GM03348 (cell line): ENCODE data around the gene SLC22A4.

Experiments
- DNase-seq: peaks from one replicate; pipeline ENCODE4 v3.0.0; 2012; ENCODE audit warnings: low spot score

Gene SLC22A4

DNA sequence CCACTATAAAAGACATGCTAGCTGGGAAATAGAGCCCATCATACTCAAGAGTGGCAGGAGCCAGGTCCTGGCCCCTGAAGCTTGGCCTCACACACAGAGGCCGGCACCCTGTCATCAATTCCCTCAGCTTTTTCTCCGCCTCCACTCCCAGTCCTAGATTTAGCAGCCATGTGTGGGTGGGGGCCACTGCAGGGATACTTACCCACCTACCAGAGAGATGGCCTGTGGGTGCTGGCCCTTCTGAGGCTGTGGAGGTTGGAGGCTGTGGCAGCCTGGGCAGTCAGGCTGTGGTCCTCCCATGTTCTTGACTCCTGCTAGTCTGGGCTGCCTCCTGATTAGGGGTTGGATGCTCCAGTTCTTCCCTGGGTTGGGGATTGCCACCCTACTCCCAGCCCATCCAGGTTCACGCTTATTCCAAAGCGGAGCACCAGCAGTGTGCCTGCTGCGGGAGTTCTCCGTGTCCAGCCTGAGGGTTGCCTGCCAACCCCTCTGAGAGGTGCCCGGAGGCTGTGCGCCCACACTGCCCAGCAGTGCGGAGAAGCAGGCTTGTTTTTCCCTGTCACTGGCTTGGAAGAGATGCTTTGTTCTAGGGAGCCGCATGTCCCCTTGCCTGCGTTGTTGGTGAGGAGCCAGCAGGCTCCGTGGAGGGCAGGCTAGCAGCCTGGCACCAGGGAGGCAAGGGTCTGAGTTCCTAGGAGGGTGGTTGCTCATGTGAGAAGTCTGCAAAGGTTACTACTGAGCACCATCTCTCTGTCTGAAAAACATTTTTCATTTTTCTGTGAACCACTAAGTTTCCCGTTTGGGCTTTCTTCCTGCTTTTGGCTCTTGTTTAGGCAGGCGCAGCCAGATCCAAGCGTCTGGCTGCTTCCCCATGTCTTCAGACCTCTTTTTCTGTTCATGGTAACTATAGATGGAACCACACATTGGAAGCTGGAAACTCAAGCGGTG lies 82.8 kb downstream of the SLC22A4 start:
- DNase-seq = no peak

DNA sequence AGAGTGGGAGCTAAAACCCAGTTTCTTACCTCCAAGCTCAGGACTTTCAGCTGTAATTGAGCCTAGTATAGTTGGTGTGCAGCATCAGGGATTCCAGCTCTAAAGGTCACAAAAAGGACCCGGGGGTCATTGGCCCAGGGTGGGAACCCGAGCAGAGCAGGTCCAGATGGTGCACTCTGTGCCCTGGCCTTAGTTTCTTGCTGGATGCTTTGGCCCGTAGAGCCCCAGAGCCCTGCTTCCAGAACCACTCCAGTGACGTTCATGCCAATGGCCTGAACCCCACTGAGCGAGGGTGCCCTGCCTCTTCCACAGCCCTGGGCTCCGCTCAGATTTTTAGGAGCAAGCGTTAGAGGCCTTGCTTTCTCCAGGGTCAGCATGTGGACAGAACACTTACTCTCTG lies 83.5 kb downstream of the SLC22A4 start:
- DNase-seq = no peak

DNA sequence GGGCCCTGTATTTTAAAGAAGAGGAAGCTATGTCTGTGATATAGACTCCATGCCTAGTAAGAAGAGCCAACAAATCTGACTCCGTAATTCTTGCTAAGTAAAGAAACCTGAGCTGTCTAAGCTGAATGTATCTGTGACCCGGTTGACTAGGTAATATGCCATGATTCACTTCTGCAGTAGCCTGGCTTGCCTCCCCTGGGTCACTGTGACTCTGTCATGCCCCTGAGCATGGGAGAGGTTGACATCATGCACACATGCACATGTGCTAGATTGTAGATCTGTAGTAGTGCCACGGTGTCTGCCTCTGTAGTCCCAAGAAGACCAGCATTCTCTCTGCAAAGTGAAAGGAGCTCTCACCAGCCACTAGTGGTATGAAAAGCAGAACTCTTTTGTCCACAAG lies 84.4 kb downstream of the SLC22A4 start:
- DNase-seq = no peak

DNA sequence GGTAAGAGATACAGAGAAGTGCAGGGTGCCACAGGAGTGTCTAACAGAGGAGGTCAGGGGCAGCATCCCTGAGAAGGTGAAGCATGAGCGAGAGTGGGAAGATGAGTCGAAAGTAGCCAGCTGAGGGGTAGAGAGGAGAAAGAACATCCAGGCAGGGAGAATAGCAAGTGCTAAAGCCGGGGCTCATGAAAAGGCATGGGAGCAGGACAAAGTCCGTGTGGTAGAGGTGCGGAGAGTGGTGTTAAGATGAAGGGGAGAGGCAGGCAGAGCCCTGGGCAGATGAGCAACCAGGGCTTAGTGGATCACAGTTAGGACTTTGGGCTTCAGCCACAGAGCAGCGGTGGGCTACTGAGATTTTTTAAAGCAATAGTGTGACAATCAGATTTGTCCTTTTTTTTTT lies 85.9 kb downstream of the SLC22A4 start:
- DNase-seq = no peak

DNA sequence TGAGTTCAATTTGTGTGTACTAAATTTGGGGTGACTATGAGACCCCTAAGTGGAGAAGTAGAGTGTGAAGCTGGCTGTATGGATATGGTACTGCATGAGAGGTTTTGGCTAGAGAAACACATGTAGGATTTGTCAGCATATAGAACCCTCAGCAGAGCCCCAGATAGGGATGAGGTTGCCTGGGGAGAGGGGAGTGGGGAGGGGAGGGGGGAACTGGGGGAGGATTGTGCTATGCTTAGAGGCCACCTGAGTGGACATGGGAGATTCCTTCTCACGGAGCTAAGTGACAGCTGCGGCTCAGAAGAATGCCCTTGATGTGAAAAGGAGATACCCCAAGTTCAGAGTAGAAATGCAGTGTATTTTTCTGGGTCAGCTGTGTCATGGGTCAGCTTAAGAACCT lies 86.5 kb downstream of the SLC22A4 start:
- no peak for DNase-seq

DNA sequence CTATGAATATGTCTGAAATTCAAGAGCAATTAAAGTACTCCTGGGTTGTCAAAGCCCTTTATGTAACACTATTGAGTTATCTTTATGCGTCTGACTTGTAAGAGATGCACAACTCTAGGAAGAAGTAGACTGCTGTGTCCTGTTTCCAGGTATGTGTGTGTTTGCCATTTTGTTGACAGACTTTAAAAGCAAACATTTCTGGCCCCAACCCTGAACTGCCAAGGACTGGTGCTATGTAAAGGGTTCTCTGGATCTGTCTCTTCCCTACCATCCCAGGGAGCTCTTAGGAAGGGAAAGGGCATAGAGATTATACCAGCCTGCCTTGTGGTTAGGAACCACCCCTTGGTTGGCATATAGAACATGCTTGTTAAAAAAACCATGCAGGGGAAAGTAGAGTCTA lies 87.4 kb downstream of the SLC22A4 start:
- DNase-seq = no peak

DNA sequence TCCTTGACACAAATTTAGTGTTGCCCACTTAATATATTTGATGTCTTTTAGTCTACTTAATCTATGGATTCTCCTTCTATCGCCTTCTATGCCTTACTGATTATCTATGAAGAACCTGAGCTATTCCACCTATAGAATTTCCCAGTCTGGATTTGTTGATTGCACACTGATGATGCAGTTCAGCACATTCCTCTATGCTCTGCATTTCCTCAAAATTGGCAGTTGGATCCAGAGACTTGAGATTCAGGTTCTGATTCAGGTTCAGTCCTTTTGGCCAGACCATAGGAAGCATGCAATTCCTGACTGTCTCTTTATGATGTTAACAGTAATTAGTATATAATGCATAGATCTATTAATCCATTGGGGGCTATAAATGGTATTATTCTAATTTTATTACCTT lies 89.1 kb downstream of the SLC22A4 start:
- DNase-seq = no peak

DNA sequence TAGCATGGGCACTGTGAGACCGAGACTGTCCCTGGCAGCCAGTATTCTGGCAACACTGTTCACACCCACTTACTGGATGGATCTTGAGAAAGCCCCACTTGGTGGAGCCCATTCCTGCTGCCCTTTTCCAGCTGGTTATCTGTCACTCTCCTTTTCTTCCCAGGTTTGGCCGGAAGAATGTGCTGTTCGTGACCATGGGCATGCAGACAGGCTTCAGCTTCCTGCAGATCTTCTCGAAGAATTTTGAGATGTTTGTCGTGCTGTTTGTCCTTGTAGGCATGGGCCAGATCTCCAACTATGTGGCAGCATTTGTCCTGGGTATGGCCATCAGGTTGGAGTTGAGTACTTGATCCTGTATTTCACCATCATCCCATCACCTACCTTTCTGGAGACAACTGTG lies 89.8 kb downstream of the SLC22A4 start:
- no peak for DNase-seq

DNA sequence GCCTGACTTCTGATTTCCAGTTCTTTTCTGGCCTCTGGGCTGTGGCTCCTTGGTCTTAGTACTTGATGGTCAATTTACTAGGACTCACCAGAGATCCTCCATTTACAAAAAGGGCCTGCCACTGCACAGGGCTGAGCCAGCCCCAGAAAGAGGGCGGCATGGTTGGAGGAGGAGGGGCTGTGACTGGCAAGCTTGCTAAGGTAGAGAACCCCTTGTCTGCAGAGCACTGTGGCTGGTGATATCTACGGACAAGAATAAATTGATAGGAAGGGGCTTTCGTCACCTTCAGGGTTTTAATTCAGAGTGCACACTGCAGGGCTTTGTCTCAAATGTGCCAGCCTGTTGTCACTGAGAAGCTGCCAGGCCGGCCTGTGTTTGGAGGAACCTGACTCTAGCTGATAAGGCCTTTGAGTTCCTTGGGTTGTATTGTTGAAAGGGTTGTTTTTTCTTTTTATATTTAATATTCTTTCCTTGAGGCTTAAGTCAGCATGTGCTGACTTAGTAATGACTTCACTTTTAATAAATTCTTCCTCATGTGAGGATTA lies 90.4 kb downstream of the SLC22A4 start:
- no peak for DNase-seq

DNA sequence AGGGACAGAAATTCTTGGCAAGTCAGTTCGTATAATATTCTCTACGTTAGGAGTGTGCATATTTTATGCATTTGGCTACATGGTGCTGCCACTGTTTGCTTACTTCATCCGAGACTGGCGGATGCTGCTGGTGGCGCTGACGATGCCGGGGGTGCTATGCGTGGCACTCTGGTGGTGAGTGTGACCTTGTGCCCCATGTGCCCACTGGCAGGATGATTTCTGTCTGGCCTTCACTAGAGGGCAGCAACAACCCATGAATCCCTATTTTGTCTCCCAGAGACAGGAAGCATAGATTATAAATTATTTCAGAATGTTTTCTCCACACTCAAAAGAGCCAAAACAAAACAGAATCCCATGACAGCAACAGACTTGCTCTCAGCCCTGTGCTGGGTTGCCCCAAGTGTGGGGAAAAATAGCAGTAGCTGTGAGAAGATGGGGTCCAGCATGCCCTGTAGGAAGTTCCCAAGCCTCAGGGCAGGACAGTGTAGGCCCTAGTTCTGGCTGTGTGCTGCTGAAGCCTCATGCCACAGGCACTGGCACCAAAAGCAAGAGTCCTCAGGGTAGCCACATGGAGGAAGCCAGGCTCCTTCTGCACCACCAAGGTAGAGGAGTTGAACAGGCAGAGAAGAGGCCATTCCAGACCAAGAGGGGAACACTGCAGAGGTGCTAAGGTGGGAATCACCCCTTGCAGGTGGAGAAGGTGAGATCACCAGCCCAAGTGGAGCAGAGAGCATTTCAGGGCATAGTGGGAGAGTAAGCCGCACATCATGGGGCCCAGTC lies 91.3 kb downstream of the SLC22A4 start:
- peak; percentile 84 for DNase-seq

DNA sequence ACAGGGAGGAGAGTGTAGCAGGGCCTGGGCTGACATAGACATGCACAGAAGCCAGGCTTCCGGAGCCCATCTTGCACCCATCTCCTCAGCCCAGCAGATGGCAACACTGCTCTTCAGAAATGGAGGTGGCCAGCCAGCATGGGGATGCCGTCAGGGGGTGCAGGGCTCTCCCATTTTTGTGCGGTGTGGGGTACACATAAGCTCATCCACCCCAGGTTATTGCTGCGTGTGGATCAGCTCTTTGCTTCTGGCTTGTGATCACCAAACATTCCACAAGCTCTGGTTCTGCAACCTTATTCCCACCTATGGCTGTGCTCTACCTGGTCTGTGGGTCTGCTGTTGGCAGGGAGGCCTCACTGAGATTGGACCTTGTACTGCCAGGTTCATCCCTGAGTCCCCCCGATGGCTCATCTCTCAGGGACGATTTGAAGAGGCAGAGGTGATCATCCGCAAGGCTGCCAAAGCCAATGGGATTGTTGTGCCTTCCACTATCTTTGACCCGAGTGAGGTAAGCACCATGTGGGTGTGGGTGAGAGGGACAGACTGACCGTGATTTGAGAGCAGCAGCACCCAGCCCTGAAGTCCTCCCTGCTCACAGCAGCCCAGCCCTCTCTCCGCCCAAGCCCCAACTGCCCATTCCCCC lies 92.6 kb downstream of the SLC22A4 start:
- peak; percentile 88 for DNase-seq

DNA sequence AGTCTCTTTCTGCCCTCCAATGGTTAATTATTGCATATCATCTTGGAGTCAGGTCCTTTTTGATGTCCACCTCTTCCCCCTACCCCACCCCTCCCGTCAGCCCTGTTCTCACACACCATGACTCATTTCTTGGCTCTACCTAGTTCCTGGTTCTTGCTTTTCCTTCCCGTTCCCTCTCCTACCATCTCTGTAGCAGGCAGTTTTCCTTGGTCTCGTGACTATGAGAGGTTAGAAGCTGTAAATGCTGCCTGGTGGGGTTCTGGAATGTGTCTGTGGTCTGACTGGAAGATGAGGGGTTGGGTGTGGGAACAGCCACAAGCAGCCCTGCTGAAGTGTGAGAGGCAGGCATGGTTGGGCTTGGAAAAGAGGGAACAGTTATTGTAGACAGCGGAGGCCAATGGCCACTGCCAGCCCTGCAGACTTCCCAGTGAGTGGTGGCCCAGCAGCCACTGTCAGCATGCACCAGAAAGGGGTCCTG lies 93.5 kb downstream of the SLC22A4 start:
- DNase-seq = peak; percentile 91

DNA sequence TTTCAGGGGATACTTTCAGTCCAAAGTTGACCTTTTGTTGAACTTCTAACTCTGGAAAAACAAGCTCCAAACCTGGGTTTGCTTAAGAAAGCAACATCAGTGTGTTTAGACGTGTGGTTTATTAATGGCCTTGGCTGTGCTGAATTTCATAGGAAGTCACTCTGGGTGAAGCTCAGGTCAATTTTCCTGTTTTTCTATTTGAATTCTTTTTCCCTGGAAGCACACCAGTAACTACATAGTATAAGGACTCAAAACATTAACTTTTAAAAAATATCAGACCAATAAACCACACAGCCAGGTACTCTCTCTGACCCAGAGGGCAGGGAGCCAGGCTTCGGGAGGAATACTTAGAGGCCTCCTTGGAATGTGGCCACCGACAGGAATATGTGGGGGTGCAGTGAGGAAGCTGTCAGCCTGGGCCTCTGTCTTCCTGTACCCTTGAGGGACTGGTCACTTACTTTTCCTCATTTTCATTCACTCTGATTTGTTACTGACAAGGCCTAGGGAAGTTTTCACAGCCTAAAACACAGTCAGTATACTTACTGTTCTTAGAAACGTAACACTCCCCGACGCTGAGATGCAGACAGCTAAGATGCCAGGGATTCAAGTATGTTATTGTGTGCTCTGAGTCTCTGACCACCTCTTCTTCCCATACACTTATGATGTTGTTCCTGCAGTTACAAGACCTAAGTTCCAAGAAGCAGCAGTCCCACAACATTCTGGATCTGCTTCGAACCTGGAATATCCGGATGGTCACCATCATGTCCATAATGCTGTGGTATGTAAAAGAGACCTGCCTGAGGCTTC lies 94.3 kb downstream of the SLC22A4 start:
- no peak for DNase-seq

DNA sequence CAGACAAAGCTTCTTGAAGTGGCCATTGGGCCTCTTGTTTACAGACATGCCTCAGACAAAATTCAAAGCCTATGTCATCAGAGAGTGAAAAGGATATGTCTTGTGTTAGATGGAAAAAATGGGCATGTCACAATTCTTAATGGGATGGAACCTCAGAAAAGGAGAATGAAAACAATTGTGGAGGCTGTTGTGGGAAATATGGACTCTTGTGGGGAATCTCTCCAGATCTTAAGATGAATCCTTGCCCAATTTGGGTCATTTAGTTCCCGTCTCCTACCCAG lies 94.8 kb downstream of the SLC22A4 start:
- no peak for DNase-seq

DNA sequence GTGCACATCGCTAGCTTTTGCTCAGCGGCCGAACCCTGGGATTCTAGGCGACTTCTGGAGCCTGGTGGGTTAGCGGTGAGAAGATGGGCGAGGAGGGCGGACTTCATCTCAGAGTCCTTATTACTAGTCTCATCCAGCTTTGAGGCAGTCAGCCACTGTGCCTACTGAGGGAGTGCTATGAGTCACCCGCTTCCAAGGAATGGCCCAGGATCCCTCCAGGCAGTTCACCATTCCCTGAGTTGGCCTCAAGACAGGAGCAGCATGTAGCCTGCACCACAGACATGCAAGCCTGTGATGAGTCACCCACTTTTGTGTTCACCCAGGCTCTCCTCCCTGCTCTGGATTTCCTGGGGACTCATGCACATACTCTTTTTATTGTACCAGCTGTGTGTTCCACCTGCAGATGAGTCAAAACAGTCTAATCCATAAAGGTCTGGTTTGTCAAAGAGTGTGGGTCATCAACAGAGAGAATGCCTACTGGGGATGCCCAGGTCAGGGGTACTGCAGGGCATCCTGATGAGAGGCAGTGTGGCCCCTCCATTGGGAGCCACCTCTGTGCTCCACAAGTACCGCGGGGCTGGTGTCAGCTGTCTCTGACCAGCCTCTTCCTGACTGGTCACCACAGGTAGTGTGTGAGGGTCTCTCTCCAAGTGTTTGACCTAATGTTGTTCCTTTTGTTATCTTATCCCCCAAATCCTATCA lies 95.5 kb downstream of the SLC22A4 start:
- DNase-seq = peak; percentile 95

DNA sequence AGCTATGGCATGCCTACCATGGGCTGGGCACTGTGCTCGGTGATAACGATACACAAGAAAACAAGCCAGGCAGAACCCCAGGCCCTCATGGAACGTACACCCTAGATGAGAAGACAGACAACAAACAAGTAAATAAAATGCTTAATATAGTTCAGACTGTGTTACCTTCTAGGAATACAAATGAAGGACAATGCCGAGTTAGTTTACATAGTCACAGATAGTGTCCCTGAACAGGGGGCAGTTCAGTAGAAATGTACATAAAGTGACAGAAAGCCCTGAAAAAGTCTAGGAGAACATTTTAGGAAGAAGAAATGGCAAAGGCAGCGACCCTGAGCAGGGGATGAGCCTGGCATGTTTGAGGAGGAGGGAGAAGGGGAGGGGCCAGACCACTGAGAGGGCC lies 97.1 kb downstream of the SLC22A4 start:
- DNase-seq = no peak

DNA sequence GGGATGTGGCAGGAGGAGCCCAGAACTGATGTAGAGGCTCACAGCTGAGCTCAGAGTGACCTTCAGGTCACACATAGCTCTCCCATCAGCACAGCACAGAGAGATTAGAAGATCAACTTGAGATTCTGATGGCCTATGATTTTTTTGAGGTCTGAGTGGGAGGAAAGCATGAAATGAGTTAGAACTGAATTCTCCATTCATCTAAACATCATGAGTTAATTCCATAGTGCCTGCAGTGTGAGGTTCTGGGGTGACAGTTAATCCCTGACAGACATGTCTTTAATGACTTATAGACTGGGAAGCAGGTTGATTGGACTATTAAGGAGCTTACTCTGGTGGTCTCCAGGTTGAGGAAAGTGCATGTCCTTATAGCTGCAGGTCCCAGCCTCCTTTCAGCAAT lies 97.7 kb downstream of the SLC22A4 start:
- no peak for DNase-seq

DNA sequence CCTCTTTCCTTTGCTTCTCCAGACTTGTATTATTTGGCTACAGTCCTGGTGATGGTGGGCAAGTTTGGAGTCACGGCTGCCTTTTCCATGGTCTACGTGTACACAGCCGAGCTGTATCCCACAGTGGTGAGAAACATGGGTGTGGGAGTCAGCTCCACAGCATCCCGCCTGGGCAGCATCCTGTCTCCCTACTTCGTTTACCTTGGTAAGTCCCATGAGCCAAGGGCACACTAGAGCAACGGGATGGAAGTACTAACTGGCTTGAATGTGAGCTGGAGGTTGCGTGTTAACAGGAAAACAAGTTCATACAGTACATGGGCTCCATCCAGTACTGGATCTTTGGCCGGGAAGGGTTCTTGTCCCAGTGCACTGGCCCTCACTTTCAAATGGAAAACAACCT lies 98.2 kb downstream of the SLC22A4 start:
- no peak for DNase-seq

DNA sequence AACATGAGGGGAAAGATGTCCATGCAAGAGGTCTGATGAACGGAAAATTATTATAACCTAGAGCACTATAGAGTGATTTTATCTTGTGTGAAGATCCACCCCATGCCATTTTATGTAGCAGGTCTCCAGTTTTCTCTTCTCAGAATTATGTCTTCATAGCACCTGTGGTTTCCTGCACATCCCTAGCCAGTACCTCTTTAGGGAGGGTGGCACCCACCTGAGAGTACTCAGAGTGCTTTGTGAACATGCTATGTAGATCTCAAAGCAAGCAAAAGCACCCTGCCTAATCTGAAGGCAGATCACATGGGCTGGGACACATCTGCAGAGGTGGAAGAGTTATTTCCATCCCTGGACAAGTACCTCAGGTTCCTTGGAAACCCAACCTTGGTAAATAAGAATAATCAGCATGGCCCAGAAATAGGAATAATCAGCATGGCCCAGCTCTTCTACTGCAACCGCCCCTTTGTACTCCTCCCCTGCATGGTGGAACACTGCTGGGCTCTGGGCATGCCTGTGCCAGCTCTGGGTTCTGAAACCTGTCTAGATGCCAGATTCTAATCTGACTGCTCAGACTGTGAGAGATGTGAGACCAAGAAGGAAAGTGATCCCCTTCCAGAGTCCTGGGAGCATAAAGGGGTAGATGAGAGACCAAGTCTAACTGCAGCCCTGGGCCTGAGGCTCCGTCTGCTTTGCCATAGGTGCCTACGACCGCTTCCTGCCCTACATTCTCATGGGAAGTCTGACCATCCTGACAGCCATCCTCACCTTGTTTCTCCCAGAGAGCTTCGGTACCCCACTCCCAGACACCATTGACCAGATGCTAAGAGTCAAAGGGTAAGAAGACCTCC lies 99.0 kb downstream of the SLC22A4 start:
- DNase-seq = no peak
